ENCODE results near the gene ZNF24.

DNA sequence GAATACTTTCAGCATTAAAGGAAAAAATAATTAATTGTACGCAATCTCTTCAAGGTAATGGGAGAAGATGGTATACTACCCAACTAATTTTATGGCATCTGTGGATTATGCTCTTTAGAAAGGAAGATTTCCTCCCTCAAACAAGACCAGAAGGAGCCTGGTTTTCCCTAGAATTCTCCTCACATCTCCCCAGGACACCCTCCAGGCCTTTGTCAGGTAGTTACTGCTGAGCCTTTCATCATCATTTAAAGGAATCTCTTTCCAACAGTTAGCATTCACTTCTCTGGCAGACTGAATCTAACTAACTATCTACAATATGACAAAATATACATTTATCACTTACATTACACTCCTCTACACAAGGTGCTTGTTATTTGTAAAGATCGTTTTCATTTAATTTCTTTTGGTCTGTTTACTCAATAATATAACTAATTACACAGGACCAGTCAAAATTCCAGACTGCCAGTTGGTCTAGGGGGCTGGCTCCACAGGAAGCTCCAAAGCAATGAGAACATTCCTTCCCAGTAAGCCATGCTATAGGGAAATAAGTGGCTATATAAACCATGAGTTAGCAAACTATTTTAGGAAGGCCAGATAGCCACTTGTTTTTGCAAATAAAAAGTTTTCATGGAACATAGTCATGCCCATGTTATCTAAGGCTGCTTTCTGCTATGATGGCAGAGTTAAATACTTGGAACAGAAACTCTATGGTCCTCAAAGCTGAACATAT, 19.1 kb downstream of the ZNF24 start:
- TF ChIP-seq, protein P1, sequence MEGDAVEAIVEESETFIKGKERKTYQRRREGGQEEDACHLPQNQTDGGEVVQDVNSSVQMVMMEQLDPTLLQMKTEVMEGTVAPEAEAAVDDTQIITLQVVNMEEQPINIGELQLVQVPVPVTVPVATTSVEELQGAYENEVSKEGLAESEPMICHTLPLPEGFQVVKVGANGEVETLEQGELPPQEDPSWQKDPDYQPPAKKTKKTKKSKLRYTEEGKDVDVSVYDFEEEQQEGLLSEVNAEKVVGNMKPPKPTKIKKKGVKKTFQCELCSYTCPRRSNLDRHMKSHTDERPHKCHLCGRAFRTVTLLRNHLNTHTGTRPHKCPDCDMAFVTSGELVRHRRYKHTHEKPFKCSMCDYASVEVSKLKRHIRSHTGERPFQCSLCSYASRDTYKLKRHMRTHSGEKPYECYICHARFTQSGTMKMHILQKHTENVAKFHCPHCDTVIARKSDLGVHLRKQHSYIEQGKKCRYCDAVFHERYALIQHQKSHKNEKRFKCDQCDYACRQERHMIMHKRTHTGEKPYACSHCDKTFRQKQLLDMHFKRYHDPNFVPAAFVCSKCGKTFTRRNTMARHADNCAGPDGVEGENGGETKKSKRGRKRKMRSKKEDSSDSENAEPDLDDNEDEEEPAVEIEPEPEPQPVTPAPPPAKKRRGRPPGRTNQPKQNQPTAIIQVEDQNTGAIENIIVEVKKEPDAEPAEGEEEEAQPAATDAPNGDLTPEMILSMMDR (conservative IDR thresholded peaks at IDR 0.05; ENCODE audit: low read depth in 2 of 2), result no peak
- no peak for TF ChIP-seq POLR2AphosphoS5 (IDR thresholded peaks at IDR 0.05; ENCODE audit: low read depth)
- TF ChIP-seq EZH2 (IDR thresholded peaks at IDR 0.05; ENCODE audit: low read depth, unreplicated experiment), result no peak
- TF ChIP-seq, protein P2, sequence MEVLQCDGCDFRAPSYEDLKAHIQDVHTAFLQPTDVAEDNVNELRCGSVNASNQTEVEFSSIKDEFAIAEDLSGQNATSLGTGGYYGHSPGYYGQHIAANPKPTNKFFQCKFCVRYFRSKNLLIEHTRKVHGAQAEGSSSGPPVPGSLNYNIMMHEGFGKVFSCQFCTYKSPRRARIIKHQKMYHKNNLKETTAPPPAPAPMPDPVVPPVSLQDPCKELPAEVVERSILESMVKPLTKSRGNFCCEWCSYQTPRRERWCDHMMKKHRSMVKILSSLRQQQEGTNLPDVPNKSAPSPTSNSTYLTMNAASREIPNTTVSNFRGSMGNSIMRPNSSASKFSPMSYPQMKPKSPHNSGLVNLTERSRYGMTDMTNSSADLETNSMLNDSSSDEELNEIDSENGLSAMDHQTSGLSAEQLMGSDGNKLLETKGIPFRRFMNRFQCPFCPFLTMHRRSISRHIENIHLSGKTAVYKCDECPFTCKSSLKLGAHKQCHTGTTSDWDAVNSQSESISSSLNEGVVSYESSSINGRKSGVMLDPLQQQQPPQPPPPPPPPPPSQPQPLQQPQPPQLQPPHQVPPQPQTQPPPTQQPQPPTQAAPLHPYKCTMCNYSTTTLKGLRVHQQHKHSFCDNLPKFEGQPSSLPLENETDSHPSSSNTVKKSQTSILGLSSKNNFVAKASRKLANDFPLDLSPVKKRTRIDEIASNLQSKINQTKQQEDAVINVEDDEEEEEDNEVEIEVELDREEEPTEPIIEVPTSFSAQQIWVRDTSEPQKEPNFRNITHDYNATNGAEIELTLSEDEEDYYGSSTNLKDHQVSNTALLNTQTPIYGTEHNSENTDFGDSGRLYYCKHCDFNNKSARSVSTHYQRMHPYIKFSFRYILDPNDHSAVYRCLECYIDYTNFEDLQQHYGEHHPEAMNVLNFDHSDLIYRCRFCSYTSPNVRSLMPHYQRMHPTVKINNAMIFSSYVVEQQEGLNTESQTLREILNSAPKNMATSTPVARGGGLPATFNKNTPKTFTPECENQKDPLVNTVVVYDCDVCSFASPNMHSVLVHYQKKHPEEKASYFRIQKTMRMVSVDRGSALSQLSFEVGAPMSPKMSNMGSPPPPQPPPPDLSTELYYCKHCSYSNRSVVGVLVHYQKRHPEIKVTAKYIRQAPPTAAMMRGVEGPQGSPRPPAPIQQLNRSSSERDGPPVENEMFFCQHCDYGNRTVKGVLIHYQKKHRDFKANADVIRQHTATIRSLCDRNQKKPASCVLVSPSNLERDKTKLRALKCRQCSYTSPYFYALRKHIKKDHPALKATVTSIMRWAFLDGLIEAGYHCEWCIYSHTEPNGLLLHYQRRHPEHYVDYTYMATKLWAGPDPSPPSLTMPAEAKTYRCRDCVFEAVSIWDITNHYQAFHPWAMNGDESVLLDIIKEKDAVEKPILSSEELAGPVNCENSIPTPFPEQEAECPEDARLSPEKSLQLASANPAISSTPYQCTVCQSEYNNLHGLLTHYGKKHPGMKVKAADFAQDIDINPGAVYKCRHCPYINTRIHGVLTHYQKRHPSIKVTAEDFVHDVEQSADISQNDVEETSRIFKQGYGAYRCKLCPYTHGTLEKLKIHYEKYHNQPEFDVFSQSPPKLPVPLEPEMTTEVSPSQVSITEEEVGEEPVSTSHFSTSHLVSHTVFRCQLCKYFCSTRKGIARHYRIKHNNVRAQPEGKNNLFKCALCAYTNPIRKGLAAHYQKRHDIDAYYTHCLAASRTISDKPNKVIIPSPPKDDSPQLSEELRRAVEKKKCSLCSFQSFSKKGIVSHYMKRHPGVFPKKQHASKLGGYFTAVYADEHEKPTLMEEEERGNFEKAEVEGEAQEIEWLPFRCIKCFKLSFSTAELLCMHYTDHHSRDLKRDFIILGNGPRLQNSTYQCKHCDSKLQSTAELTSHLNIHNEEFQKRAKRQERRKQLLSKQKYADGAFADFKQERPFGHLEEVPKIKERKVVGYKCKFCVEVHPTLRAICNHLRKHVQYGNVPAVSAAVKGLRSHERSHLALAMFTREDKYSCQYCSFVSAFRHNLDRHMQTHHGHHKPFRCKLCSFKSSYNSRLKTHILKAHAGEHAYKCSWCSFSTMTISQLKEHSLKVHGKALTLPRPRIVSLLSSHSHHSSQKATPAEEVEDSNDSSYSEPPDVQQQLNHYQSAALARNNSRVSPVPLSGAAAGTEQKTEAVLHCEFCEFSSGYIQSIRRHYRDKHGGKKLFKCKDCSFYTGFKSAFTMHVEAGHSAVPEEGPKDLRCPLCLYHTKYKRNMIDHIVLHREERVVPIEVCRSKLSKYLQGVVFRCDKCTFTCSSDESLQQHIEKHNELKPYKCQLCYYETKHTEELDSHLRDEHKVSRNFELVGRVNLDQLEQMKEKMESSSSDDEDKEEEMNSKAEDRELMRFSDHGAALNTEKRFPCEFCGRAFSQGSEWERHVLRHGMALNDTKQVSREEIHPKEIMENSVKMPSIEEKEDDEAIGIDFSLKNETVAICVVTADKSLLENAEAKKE (CRISPR knock-in tag; IDR thresholded peaks at IDR 0.05), result 0 out of 2 replicates have a peak, but pooled peaks have one; percentile 32
- TF ChIP-seq NANOG (IDR thresholded peaks at IDR 0.05; ENCODE audit: borderline replicate concordance), result no peak
- TF ChIP-seq EZH2phosphoT487 (IDR thresholded peaks at IDR 0.05; ENCODE audit: unreplicated experiment), result no peak
- TF ChIP-seq CREB1 (CRISPR knock-in tag; IDR thresholded peaks at IDR 0.05; ENCODE audit: low read depth), result no peak
- TF ChIP-seq, protein P3, sequence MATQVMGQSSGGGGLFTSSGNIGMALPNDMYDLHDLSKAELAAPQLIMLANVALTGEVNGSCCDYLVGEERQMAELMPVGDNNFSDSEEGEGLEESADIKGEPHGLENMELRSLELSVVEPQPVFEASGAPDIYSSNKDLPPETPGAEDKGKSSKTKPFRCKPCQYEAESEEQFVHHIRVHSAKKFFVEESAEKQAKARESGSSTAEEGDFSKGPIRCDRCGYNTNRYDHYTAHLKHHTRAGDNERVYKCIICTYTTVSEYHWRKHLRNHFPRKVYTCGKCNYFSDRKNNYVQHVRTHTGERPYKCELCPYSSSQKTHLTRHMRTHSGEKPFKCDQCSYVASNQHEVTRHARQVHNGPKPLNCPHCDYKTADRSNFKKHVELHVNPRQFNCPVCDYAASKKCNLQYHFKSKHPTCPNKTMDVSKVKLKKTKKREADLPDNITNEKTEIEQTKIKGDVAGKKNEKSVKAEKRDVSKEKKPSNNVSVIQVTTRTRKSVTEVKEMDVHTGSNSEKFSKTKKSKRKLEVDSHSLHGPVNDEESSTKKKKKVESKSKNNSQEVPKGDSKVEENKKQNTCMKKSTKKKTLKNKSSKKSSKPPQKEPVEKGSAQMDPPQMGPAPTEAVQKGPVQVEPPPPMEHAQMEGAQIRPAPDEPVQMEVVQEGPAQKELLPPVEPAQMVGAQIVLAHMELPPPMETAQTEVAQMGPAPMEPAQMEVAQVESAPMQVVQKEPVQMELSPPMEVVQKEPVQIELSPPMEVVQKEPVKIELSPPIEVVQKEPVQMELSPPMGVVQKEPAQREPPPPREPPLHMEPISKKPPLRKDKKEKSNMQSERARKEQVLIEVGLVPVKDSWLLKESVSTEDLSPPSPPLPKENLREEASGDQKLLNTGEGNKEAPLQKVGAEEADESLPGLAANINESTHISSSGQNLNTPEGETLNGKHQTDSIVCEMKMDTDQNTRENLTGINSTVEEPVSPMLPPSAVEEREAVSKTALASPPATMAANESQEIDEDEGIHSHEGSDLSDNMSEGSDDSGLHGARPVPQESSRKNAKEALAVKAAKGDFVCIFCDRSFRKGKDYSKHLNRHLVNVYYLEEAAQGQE (IDR thresholded peaks at IDR 0.05; ENCODE audit: unreplicated experiment), result no peak
- TF ChIP-seq STAT1 (IDR thresholded peaks at IDR 0.05; ENCODE audit: unreplicated experiment), result no peak
- no peak for TF ChIP-seq ZNF331 (CRISPR knock-in tag; IDR thresholded peaks at IDR 0.05; ENCODE audit: low read depth)
- TF ChIP-seq JUNB (IDR thresholded peaks at IDR 0.05; ENCODE audit: unreplicated experiment), result no peak
